ENCODE results near the gene RTL9.
"Not testable (repeated sequence)": the region's sequence is repeated elsewhere in the genome, so short reads cannot be mapped to it uniquely, and the experiment has no call there.

RTL9 gene

DNA sequence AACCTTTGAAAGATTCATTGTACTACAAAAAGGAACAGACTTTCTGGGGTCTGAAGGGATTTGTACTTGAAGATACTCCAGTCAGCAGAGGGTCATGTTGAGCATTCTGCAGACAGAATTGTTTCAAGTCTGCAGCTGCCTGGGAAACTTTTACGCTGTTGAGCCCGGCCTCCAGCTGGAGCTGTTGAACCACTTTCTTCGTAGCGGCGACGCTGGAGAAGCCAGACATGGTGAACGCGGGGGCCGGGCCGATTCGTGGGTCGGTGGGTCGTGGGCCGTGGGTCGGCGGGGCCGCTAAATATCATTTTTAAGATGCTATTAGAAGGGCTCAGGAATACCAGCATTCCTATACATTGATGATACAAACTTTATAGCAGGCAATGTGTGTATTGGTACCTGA is 12.0 kb upstream of the RTL9 start:
- DNase-seq, result no peak

DNA sequence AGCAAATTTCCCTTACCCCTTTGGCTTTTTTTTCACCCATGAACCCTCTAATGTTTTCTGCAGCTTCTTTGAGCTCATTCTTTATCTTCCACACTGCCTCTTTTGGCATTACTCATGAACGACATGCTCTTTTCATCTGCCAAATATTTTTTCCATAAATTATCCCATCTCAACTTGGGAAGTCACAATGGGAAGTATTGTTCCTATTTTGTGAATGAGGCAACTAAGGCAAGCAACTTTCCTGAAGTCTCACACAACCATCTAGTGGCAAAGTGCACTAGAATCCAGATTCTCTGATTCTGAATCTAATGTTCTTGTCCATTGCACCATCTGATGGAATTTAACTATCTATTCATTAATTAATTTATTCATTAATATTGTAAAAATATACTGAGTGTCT is 625 bp downstream of the RTL9 start:
- no peak for DNase-seq

DNA sequence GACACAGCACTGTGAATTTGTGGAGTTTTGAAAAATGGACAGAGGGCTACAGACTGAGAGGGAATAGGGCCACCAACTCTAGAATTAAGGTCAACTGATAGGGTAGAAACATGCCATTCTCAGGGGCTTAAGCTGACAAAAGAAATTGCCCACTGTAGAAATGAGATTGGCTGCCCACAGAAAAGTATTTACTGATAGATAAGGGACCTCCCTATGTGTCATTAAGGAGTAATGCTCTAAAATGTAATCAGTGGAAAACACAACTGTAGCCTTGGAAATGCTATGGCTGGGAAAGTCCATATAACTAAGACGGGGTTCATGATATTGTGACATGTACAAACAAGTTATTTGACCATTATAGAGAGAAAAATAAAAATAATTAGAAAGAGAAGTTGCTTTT is 4.6 kb downstream of the RTL9 start:
- no peak for DNase-seq

DNA sequence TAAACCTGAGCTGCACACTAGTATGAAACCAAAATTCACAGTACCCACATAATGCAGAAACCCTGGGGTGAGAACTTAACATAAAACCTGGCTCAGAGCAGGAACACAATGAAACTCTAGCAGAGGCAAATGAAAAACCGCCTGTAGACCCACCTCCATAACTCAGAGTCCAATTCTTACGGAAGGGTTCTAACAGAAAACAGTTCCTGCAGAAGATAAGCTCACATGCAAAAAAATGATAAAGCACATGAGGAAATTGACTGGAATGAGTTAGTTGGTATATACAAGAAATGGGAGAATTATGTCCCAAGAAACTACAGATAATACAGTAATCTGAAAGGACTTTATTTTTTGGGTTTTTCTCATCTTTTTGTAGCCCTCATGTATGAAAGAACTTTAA is 14.7 kb downstream of the RTL9 start:
- no peak for DNase-seq

DNA sequence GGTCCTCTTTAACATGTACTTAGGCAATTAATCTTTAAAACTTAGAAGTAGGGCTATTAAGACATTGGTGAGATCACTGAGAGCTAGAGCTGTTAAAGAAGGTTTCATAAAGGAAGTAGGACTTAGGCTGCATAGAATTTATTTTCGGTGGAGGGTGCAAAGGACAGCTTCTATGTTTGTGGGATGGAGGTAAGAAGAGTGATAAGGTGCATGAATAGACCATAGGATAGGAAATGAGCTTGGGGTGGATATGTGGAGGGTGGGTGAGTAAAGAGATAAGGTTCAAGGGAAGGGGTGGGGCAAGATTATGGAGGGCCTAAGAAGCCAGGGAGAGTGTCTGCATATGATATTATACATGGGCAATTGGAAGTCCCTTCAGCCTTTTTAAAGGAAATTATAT is 15.9 kb downstream of the RTL9 start:
- DNase-seq, result no peak

DNA sequence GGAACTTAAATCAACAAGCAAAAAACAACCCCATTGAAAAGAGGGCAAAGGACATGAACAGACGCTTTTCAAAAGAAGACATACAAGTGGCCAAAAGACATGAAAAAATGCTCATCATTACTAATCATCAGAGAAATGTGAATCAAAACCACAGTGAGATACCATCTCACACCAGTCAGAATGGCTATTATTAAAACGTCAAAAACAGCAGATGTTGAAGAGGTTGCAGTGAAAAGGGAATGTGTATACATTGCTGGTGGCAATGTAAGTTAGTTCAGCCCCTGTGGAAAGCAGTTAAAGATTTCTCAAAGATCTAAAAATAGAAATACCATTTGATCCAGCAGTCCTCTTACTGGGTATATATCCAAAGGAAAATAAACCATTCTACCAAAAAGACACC is 22.6 kb downstream of the RTL9 start:
- DNase-seq, result no peak

DNA sequence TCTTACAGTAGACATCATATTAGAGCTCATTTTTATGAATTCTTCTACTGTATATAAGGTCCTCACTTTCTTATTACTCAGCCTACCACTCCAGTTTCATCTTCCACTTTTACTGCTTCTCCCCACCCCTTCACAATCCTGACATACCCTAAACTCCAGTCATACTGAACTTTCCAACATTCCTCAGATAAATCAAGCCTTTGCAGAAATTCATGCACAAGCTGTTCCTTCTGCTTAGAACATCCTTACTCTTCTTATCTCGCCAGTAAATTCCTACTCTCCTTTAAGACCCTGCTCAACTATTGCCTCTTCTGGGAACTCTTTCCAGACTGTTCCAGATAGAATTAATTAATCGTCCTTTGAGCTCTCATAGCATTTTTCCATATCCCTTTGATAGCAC is 24.8 kb downstream of the RTL9 start:
- no peak for DNase-seq

DNA sequence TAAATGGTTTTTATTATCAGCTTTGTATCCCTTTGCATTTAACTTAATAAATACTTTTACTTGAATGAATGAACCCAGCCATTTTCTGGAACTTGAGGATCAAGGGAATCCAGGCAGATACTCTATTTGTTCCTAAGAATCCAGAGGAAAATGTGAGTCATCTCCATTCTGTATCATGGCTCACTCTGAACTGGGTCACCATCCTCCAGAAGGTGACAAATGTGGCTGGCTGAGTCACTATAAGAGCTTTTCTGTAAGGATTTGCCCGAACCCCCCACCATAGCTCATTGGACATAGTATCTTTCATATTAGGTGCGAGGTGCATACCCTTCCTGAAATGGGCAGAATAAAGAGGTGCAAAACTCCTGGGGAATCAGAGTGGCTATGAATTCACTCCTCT is 25.8 kb downstream of the RTL9 start:
- DNase-seq, result no peak

DNA sequence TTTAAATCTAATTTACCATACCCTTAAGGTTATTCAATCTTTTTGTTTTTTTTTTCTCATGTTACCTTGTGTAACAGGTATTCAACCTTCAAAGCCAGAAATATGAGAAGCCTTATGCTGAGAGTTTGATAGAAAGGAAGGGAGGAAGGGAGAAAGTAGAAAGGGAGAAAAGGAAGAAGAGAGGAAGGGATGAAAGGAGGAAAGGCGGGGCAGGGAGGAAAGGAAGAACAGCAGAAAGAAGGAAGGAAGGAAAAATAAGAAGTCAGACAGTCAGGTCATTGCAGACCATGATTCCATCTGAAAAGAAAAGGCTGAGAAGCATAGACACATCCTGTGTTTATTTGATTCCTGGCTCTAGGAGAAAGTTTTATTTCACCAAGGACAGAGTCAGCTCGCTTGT is 30.9 kb downstream of the RTL9 start:
- DNase-seq, result no peak

DNA sequence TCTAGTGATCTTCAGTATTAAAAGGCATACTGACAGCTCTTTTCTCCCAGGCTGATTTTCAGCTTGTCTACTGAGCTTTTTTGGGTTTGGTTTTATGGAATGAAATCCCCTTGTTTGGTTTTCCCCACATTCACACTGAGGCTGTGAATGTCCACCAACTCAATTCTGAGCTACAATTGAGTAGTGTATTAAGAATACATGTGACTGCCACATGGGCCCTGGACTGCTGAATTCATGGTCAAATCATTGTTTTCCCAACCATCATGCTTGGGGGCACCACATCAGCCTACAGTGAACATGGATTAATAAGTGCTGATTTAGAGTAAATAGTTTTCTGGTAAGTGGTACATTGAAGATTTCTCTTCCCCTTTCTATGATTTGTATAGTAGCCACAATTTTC is 32.4 kb downstream of the RTL9 start:
- DNase-seq, result no peak

DNA sequence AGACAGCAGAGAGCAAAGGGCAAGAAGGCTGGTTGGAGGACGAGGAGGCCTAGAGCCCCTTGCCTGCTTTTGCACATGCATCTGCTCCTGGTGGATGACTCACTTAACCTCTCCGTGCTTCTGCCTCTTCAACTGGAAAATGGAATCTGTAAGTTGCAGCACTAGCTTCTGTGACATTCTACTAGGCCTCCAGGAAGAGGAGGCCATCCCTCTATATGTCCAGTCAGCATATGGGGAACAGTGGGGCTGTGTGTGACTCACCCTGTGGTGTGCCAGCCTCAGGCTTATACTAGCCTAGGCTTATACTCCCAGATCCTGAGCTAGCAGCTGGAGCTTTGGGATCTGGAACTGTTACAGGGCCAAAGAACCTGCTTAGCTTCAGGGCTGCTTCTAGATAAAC is 36.0 kb downstream of the RTL9 start:
- DNase-seq, result no peak

DNA sequence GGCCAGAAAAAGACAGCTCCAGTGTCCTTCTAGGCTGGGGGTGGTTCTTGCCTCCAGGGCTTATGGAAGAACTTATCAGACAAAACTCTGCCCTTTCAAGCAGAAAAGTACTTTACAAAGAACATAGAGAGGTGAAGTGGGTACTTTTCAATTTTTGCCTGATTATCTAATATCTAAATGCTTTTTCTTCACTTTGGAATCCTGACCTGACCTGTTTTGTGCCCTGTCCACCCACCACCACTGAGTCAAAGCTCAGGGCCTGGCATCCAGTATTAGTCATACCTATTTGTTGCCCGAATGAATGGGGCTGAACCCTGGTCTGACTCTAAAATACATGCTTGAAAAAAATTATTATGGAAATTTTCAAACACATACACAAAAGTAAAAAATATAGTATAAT is 37.2 kb downstream of the RTL9 start:
- DNase-seq, result no peak

DNA sequence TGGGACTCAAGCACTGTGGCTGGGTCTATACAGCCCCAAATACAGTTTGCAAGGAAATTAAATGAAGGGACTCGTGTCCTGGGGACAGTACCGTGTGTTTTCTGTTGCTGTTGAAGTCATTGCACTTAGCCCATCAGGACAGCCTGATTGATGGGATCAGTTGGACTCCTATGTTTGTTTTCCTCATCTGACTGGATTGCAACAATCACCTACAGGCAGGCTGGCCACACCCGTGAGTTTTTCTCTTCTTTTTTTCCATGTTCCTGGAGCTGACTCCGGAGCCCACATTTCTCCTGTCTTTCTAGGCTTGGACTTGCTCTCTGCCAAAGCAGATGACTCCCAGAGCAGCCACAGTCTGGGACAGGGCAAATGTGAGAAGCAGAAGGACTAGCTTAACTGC is 38.1 kb downstream of the RTL9 start:
- DNase-seq, result no peak

DNA sequence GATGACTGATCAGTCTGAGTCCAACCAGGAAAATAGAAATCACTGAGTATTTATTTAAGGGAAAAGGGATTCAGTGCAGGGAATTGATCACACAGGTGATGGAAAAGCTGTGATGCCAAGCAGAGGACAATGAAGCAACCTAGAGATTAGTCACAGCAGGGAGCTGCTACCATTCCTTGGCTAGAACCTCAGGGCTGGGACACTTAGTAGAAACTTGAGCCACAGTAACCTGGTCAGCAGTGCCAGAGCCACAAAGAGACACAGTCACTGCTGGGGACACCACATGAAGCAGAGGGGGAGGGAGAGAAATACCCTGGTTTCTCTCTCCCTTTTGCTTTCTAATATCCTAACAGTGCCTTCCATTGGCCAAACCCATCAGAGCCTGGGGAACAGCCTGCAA is 38.7 kb downstream of the RTL9 start:
- no peak for DNase-seq

DNA sequence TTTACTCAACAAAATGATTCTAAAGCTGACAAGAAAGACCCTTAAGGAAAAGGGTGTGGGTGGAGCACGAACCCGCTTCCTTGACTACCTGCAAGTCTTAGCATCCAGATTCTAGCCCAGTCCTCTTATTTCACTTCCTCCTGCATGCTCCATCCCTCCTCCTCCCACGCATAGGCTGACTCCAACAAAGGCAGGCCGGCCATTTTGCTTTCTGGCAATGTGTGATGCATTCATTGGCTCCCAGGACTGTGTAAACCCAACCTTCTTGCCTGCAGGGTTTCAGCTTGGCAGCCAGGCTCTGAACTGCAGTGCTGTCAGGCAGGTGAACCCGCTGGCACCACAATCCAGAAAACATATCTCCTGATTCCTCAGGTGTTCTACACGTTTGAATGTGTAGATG is 39.3 kb downstream of the RTL9 start:
- no peak for DNase-seq

DNA sequence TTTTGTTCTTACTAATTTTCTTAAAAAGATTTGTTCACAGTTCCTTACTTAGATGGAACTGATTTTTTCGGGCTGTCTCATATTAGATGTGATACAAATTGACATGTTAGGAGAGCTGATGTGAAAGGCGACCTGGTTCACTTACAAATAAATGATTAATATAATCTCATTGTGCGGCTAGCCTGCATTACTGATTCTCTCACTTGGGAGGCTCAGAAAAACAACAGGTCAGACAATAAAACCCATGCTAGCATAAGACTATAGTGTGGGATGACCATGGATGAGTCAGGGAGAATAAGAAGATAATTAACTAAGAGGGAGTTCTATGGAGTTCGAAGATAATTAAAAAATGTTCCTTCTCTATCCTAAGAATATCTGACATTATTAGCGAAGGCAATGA is 40.8 kb downstream of the RTL9 start:
- no peak for DNase-seq

DNA sequence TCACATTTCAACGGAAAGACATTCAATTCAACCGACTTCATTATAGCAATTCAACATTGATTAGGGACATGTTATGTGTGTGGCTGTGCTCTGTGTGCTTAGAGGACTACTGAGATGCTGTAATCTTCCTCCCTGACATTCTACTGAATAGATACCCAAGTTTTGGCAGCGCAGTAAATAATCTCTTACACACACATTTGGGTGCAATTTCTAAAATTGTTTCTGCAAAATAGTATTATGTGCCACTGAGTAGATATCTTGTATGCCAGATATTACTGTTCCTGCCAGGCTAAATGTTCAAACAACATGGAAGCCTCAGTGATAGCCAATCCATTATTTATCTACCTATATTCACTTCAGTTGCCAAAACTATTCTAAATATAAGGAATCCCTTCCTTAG is 41.3 kb downstream of the RTL9 start:
- no peak for DNase-seq

DNA sequence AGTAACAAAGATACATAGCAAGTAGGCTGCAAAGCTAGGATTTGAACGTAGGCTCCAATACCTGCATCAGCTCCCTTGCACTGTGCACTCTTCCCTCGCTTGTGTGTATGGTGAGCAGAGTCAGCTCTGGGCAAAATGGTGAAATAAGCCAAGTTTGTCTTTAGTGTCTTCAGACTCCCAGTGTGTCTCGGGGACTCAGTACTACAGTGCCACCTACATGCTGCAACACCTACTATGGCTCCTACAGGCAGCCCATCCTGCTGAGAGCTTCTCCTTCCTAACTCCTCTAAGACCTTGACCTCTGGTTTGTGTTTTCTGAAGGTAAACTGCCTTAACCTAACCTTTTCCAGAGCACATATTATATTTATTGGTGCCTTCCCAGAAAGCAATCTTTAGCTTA is 42.5 kb downstream of the RTL9 start:
- no peak for DNase-seq

DNA sequence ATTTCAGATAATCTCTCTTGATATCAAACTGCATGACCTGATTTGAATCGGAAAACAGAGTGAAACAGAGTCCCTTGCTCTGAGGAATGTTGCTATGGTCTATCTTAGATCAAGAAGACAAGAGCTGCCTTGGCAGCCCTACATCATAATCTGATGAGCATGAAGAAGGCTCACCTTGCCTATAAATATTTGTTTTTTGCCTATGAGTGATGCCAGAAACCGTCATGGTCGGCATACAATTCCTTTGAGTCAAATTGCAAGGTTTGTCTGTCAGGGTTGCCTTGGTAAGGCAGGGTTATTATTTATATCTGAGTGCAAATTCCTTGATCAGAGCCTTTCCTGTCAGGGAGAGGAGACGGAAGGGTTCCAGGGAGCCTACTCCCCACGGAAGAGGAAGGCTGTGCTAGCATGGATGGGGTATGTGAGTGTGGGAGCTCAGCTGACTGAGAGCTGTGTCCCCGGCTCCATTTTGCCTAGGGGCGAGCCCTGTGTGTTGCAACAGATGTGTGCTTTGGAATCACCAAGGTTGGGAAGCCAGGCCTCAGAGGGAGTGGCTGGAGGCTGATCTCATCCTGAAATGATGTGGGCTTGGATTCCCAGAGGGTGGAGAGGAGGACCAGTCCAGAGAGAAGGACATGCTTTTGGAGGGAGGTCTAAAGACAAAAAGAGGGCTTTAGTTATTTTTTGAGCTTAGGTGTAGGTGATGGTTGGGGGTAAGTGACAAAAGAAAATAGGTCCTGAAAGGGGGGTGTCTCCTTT is 43.6 kb downstream of the RTL9 start:
- no peak for DNase-seq

DNA sequence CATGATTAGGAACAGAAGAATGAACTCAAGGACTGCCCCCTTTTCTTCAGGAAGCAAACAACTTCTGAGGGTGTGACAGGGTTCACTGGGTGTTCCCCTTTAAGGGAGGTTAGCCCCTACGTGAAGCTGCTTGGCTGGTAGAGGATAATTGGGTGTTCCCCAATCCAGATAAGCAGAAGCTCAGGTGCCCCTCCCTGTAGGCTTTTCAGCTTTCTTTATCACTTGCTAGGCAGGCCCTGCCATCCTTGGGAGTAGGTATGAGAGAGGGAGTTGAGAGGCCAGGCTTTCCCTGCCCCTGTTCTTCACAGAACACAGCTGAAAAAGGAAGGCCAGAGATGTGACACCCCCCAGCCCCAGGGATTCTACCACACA is 44.2 kb downstream of the RTL9 start:
- DNase-seq, result no peak

DNA sequence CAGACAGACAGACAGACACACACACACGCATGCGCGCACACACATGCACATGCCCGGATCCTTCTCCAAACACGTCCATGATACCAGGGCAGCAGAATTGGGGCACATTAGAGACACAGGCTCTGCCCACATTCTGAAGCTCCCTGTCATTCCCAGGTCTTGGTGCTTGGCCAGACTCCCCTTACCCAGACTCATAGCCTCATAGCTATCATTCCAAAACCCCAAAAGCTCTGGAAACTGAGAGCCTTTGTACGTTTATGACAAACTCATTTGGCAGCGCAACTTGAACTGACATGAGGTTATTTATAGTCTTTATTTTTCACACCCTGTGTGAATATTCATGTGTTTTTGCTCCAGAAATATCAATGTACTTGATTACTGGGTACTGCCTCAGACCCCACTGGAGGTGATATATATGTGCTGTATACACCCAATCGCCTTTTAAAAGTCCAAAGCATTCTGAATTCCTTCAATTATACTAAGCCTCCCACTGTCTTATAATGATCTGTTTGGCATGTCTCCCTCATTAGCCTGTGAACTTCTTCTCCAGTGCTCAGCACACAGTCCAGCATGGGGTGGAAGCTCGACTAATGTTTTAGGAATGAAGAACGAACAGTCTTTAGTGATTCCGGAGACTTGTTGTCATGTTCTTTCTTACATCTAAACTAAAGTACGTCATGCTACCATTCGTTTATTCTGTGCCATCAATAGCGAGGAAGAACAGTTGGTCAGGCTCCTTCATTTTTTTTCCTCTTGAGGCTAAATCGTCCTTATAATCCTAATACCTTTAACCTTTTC is 45.0 kb downstream of the RTL9 start:
- DNase-seq, result no peak

DNA sequence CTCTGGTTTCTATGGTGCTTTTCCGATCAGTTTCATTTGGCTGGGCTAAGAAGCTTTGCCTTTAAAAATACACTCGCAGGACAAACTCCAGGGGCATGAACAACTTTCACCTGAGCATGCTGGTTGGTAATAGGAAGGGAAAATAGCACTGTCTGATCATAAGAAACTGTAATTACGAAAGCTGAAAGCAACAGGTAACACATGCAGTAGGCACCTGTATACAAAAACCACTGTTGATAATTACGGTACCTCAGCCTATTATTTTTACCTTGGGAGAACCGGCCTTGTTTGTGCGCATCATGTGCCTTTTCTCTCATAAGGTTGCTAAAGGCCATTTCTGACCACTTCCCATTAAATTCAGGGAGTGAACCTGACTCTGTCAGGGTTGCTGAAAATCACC is 45.7 kb downstream of the RTL9 start:
- no peak for DNase-seq

DNA sequence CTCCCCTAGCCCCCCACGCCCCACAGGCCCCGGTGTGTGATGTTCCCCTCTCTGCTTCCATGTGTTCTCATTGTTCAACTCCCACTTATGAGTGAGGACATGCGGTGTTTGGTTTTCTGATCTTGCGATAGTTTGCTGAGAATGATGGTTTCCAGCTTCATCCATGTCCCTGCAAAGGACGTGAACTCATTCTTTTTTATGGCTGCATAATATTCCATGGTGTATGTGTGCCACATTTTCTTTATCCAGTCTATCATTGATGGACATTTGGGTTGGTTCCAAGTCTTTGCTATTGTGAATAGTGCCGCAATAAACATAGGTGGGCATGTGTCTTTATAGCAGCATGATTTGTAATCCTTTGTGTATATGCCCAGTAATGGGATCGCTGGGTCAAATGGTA is 47.6 kb downstream of the RTL9 start:
- DNase-seq, result not testable (repeated sequence)

DNA sequence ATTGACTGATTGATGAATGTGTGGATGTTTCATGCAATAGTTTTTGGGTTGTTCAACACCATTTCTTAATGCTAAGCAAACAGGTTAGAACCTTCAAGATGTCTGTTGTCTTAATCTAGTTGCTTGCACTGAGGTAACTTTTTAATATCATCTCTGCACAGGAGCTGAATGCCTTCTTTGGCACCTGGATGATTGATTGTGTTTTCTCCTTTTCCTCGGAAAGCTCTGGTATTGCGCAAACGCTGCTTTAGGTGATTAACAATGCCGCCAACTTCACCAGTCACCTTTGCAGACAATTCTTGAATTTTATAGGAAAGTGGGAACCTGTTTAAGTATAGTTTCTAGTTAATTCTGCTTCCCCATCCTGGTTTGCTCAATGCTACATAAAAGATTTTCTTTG is 48.2 kb downstream of the RTL9 start:
- no peak for DNase-seq
